ENCODE results near the gene DNAH17.

DNA sequence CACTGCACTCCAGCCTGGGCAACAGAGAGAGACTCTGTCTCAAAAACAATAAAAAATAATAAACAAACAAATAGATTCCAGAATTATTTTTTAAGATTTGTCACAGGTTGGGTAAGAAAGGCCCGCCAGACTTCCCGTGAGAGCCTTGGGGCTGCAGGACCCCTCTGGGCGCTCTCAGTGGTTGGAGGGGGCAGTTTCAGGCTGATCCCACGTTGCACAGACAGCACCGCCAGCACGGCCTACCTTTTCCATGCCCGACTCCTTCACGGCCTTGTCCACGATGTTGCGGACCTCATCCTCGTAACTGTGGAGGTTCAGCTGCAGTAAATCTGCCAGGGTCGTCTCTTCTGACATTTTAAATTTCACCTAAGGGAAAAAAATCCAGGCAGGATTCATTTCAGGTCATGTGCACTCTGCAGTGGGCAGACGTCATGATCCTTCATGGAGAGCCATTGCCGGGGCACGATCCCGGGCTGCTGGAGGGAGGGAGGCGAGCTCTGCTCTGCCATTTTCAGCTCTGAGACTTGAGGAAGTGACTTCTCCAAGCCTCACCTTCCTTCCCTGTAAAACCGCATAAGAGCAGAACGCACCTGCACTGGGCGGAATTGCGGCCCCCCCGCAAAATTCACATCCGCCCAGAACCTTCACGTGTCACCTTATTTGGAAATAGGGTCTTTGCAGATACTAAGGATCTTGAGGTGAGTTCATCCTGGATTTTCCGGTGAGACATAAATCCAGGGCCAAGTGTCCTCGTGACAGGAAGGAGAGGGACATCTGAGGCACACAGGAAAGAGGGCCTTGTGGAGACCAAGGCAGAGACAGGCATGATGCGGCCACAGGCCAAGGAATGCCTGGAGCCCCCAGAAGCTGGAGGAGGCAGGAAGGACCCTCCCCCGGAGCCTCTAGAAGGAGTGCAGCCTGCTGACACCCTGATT, 66.8 kb downstream of the DNAH17 start:
- no peak for TF ChIP-seq CTCF (IDR thresholded peaks at IDR 0.05)
- TF ChIP-seq POLR2A (IDR thresholded peaks at IDR 0.05) = no peak
